ENCODE measurements around the gene ANKAR.

ANKAR gene

GRCh38 chr2:189676471-189676870 is 2.0 kb downstream of the ANKAR start:
- no peak for TF ChIP-seq CTCF (IDR thresholded peaks at IDR 0.05; ENCODE audit: insufficient read depth, low read length, poor library complexity, severe bottlenecking)
- Histone ChIP-seq H3K27me3 (replicated peaks; ENCODE audit: control insufficient read depth, insufficient read depth, low read length) (no peaks in the 10 kb centered on the region), H3K36me3 (ENCODE audit: control insufficient read depth, insufficient read depth, low read length) (no peaks in the 10 kb centered on the region; the same call in 1 of the 2 replicates), H3K4me3 (replicated peaks; ENCODE audit: low read depth, low read length) (no peak overlapping the region)
- DNase-seq (ENCODE audit: extremely low read depth, insufficient read length): no peak

GRCh38 chr2:189679226-189679625 is 4.8 kb downstream of the ANKAR start:
- no peak for TF ChIP-seq CTCF (IDR thresholded peaks at IDR 0.05; ENCODE audit: insufficient read depth, low read length, poor library complexity, severe bottlenecking)
- no peak for DNase-seq (ENCODE audit: extremely low read depth, insufficient read length)
- Histone ChIP-seq H3K27me3 (replicated peaks; ENCODE audit: control insufficient read depth, insufficient read depth, low read length) (no peaks in the 10 kb centered on the region), H3K4me3 (replicated peaks; ENCODE audit: low read depth, low read length) (no peak overlapping the region), H3K36me3 (ENCODE audit: control insufficient read depth, insufficient read depth, low read length) (no peaks in the 10 kb centered on the region; the same call in 1 of the 2 replicates)

- DNase-seq (ENCODE audit: extremely low read depth, insufficient read length): no peak
- Histone ChIP-seq H3K36me3 (ENCODE audit: control insufficient read depth, insufficient read depth, low read length) (no peaks in the 10 kb centered on the region; the same call in 1 of the 2 replicates), H3K4me3 (replicated peaks; ENCODE audit: low read depth, low read length) (no peak overlapping the region), H3K27me3 (replicated peaks; ENCODE audit: control insufficient read depth, insufficient read depth, low read length) (no peaks in the 10 kb centered on the region)
- no peak for TF ChIP-seq CTCF (IDR thresholded peaks at IDR 0.05; ENCODE audit: insufficient read depth, low read length, poor library complexity, severe bottlenecking)
Measured at GRCh38 chr2:189681203-189681602, 6.7 kb downstream of the ANKAR start.

- no peak for TF ChIP-seq CTCF (IDR thresholded peaks at IDR 0.05; ENCODE audit: insufficient read depth, low read length, poor library complexity, severe bottlenecking)
- H3K27me3 ChIP-seq (replicated peaks; ENCODE audit: control insufficient read depth, insufficient read depth, low read length): no peaks in the 10 kb centered on the region
- H3K4me3 ChIP-seq (replicated peaks; ENCODE audit: low read depth, low read length): no peak overlapping the region
- H3K36me3 ChIP-seq (ENCODE audit: control insufficient read depth, insufficient read depth, low read length): no peaks in the 10 kb centered on the region; the same call in 1 of the 2 replicates
- no peak for DNase-seq (ENCODE audit: extremely low read depth, insufficient read length)
Measured at GRCh38 chr2:189681903-189682302, 7.4 kb downstream of the ANKAR start.

GRCh38 chr2:189683348-189683747 is 8.9 kb downstream of the ANKAR start:
- H3K27me3 ChIP-seq (replicated peaks; ENCODE audit: control insufficient read depth, insufficient read depth, low read length): no peaks in the 10 kb centered on the region
- no peak for DNase-seq (ENCODE audit: extremely low read depth, insufficient read length)
- no peak for TF ChIP-seq CTCF (IDR thresholded peaks at IDR 0.05; ENCODE audit: insufficient read depth, low read length, poor library complexity, severe bottlenecking)
- H3K36me3 ChIP-seq (ENCODE audit: control insufficient read depth, insufficient read depth, low read length): no peaks in the 10 kb centered on the region; the same call in 1 of the 2 replicates
- H3K4me3 ChIP-seq (replicated peaks; ENCODE audit: low read depth, low read length): no peak overlapping the region

- no peaks in the 10 kb centered on the region for H3K27me3 ChIP-seq (replicated peaks; ENCODE audit: control insufficient read depth, insufficient read depth, low read length)
- no peak for DNase-seq (ENCODE audit: extremely low read depth, insufficient read length)
- no peak for TF ChIP-seq CTCF (IDR thresholded peaks at IDR 0.05; ENCODE audit: insufficient read depth, low read length, poor library complexity, severe bottlenecking)
Measured at GRCh38 chr2:189684811-189685210, 10.3 kb downstream of the ANKAR start.

More at GRCh38 chr2:189684811-189685210, 10.3 kb downstream of the ANKAR start:
- Histone ChIP-seq H3K36me3 (ENCODE audit: control insufficient read depth, insufficient read depth, low read length) (no peaks in the 10 kb centered on the region; the same call in 1 of the 2 replicates), H3K4me3 (replicated peaks; ENCODE audit: low read depth, low read length) (no peak overlapping the region)
